ENCODE measurements around the gene KRT8. TPM values are rescaled to one million over a fixed set of nuclear protein-coding genes. Genes with fewer than 3 reads are reported as not detected.
"Not testable (repeated sequence)": the region's sequence is repeated elsewhere in the genome, so short reads cannot be mapped to it uniquely, and the experiment has no call there.

The KRT8 gene
- total RNA-seq, 2 donors from 2014 or later: 0.33 TPM; not detected in 1

GRCh38 chr12:52880499-52880898 lies 24.4 kb downstream of the KRT8 start:
- H3K9me3 Mint-ChIP-seq; DNase-seq (ENCODE audit: low spot score); H3K27ac Mint-ChIP-seq; H3K36me3 Mint-ChIP-seq; ATAC-seq: not testable (repeated sequence)
- Mint-ChIP-seq H3K4me1 (ENCODE audit: low read depth in 2 of 2) (peaks cover 8 to 11% of the 10 kb centered on the region in 2 donors), H3K27me3 (peaks cover 6 to 11% of the 10 kb centered on the region in 2 donors), H3K4me3 (peak overlapping the region; percentile 36)

- Mint-ChIP-seq H3K4me3 (peak overlapping the region; percentile 36), H3K4me1 (ENCODE audit: low read depth in 2 of 2) (peaks cover 10 to 12% of the 10 kb centered on the region in 2 donors), H3K27me3 (peaks cover 6 to 11% of the 10 kb centered on the region in 2 donors), H3K9me3 (no peaks in the 10 kb centered on the region), H3K36me3 (no peaks in the 10 kb centered on the region), H3K27ac (no peak overlapping the region)
- ATAC-seq: peak; percentile 88 to 89
- peak; percentile 74 for DNase-seq (ENCODE audit: low spot score)
Measured at GRCh38 chr12:52879394-52880351, 25.2 kb downstream of the KRT8 start.

- H3K27ac Mint-ChIP-seq: no peak overlapping the region
- peaks cover 6 to 12% of the 10 kb centered on the region in 2 donors for H3K27me3 Mint-ChIP-seq
- ATAC-seq (no peak), DNase-seq (ENCODE audit: low spot score) (no peak)
- peaks cover 12 to 13% of the 10 kb centered on the region in 2 donors for H3K4me1 Mint-ChIP-seq (ENCODE audit: low read depth in 2 of 2)
- peak overlapping the region; percentile 27 for H3K4me3 Mint-ChIP-seq
- H3K9me3 Mint-ChIP-seq: no peaks in the 10 kb centered on the region
- H3K36me3 Mint-ChIP-seq: no peaks in the 10 kb centered on the region
Measured at GRCh38 chr12:52878507-52879393, 26.1 kb downstream of the KRT8 start.

GRCh38 chr12:52877242-52877641 lies 27.6 kb downstream of the KRT8 start:
- H3K27ac Mint-ChIP-seq: no peak overlapping the region
- H3K9me3 Mint-ChIP-seq: no peaks in the 10 kb centered on the region
- H3K36me3 Mint-ChIP-seq: no peaks in the 10 kb centered on the region
- H3K4me1 Mint-ChIP-seq (ENCODE audit: low read depth in 2 of 2): peaks cover 20 to 25% of the 10 kb centered on the region in 2 donors
- DNase-seq (ENCODE audit: low spot score) (no peak), ATAC-seq (no peak)
- H3K4me3 Mint-ChIP-seq: no peak overlapping the region
- peaks cover 6 to 12% of the 10 kb centered on the region in 2 donors for H3K27me3 Mint-ChIP-seq

GRCh38 chr12:52876372-52876771 lies 28.5 kb downstream of the KRT8 start:
- DNase-seq (ENCODE audit: low spot score): no peak
- ATAC-seq: no peak
- Mint-ChIP-seq H3K9me3 (no peaks in the 10 kb centered on the region), H3K27ac (no peak overlapping the region), H3K4me3 (no peak overlapping the region), H3K36me3 (no peaks in the 10 kb centered on the region), H3K27me3 (peaks cover 4 to 11% of the 10 kb centered on the region in 2 donors), H3K4me1 (ENCODE audit: low read depth in 2 of 2) (peaks cover 20 to 25% of the 10 kb centered on the region in 2 donors)

- H3K36me3 Mint-ChIP-seq: no peaks in the 10 kb centered on the region
- H3K27ac Mint-ChIP-seq: peak overlapping the region; percentile 52 to 78
- no peak for ATAC-seq
- peak overlapping the region; percentile 70 for H3K4me3 Mint-ChIP-seq
- H3K27me3 Mint-ChIP-seq: peaks cover 0 to 4% of the 10 kb centered on the region in 2 donors
- no peaks in the 10 kb centered on the region for H3K9me3 Mint-ChIP-seq
- peaks cover 25 to 27% of the 10 kb centered on the region in 2 donors for H3K4me1 Mint-ChIP-seq (ENCODE audit: low read depth in 2 of 2)
- no peak for DNase-seq (ENCODE audit: low spot score)
Measured at GRCh38 chr12:52874573-52875435, 30.1 kb downstream of the KRT8 start.

GRCh38 chr12:52873832-52874572 lies 30.9 kb downstream of the KRT8 start:
- H3K27me3 Mint-ChIP-seq: peaks cover 0 to 4% of the 10 kb centered on the region in 2 donors
- H3K4me3 Mint-ChIP-seq: peak overlapping the region; percentile 70
- H3K9me3 Mint-ChIP-seq: no peaks in the 10 kb centered on the region
- ATAC-seq (peak; percentile 84 to 87), DNase-seq (ENCODE audit: low spot score) (peak; percentile 69)
- H3K36me3 Mint-ChIP-seq: no peaks in the 10 kb centered on the region
- H3K4me1 Mint-ChIP-seq (ENCODE audit: low read depth in 2 of 2): peaks cover 24 to 26% of the 10 kb centered on the region in 2 donors
- peak overlapping the region; percentile 52 to 78 for H3K27ac Mint-ChIP-seq

- no peak for DNase-seq (ENCODE audit: low spot score)
Measured at GRCh38 chr12:52873513-52873831, 31.4 kb downstream of the KRT8 start.

GRCh38 chr12:52872644-52873389 lies 32.1 kb downstream of the KRT8 start:
- H3K4me1 Mint-ChIP-seq (ENCODE audit: low read depth in 2 of 2): peaks cover 24 to 26% of the 10 kb centered on the region in 2 donors
- ATAC-seq: no peak
- H3K27ac Mint-ChIP-seq: peak overlapping the region; percentile 17 to 52
- no peaks in the 10 kb centered on the region for H3K9me3 Mint-ChIP-seq
- H3K4me3 Mint-ChIP-seq: peak overlapping the region; percentile 70
- H3K27me3 Mint-ChIP-seq: peaks cover 0 to 4% of the 10 kb centered on the region in 2 donors
- no peak for DNase-seq (ENCODE audit: low spot score)
- H3K36me3 Mint-ChIP-seq: no peaks in the 10 kb centered on the region

More at GRCh38 chr12:52873513-52873831, 31.4 kb downstream of the KRT8 start:
- ATAC-seq: no peak
- Mint-ChIP-seq H3K36me3 (no peaks in the 10 kb centered on the region), H3K27me3 (peaks cover 0 to 4% of the 10 kb centered on the region in 2 donors), H3K27ac (peak overlapping the region; percentile 17 to 52), H3K4me3 (peak overlapping the region; percentile 70), H3K4me1 (ENCODE audit: low read depth in 2 of 2) (peaks cover 24 to 26% of the 10 kb centered on the region in 2 donors), H3K9me3 (no peaks in the 10 kb centered on the region)

- Mint-ChIP-seq H3K4me1 (ENCODE audit: low read depth in 2 of 2) (peaks cover 24 to 26% of the 10 kb centered on the region in 2 donors), H3K9me3 (no peaks in the 10 kb centered on the region), H3K27me3 (peaks cover 0 to 4% of the 10 kb centered on the region in 2 donors), H3K27ac (no peak overlapping the region), H3K36me3 (no peaks in the 10 kb centered on the region), H3K4me3 (no peak overlapping the region)
- DNase-seq (ENCODE audit: low spot score) (no peak), ATAC-seq (no peak)
Measured at GRCh38 chr12:52871291-52872039, 33.4 kb downstream of the KRT8 start.
